Body of pancreas (tissue), 4 donors: ENCODE measurements around the gene IL37.

Source experiments
- CTCF ChIP-seq, 7 experiments: fragments of 450-650 bp in 4 of 7; fragments of 200-600 bp in 3 of 7; sonication (generic) in 3 of 7; IDR thresholded peaks; one replicate each; pipeline ENCODE4 v1.5.1; 2016 to 2019; ENCODE audit warnings: antibody characterized with exemption in 7 of 7
- POLR2A ChIP-seq, 3 donors: fragments of 450-650 bp; IDR thresholded peaks; one replicate each; pipeline ENCODE4 v1.6.1; 2016; ENCODE audit warnings: antibody characterized with exemption in 3 of 3, mild to moderate bottlenecking in 2 of 3

- TF ChIP-seq CTCF (IDR thresholded peaks at IDR 0.05) (no peak), POLR2A (IDR thresholded peaks at IDR 0.05) (no peak)
Observed at GRCh38 chr2:112940859-112941625, 30.1 kb downstream of the IL37 start.
